ENCODE measurements around the gene B4GAT1.

Gene B4GAT1

GRCh38 chr11:66297610-66298009, 49.8 kb downstream of the B4GAT1 start:
- H3K4me3 ChIP-seq (IDR thresholded peaks at IDR 0.05; ENCODE audit: insufficient read depth, low read depth, low read length), result no peak overlapping the region
- H3K27me3 ChIP-seq (ENCODE audit: insufficient read depth, low read depth), result peaks cover 35% of the 10 kb centered on the region
- no peak overlapping the region for H3K27ac ChIP-seq
- H3K36me3 ChIP-seq (ENCODE audit: insufficient read depth), result no peaks in the 10 kb centered on the region
- H4K20me1 ChIP-seq (ENCODE audit: insufficient read depth), result no peaks in the 10 kb centered on the region
- H2AFZ ChIP-seq (ENCODE audit: low read depth), result no peak overlapping the region
- no peak overlapping the region for H3K9ac ChIP-seq
- H3K4me1 ChIP-seq (ENCODE audit: low read depth, poor library complexity, severe bottlenecking), result no peaks in the 10 kb centered on the region
- no peak for TF ChIP-seq CTCF (conservative IDR thresholded peaks at IDR 0.05; ENCODE audit: low read depth, low read length)
- no peak overlapping the region for H3K4me2 ChIP-seq
- H3K79me2 ChIP-seq (ENCODE audit: insufficient read depth, low read depth), result no peaks in the 10 kb centered on the region
